DOHH2 (cell line): ENCODE measurements around the gene ADAMTS16.

Experiments
- EZH2phosphoT487 ChIP-seq: fragments of 200-600 bp; sonication (generic); IDR thresholded peaks from 2 replicates; pipeline ENCODE4 v1.6.1; 2017; ENCODE audit warnings: borderline replicate concordance, mild to moderate bottlenecking, antibody characterized with exemption, low read length, moderate library complexity, mixed read lengths
- TF ChIP-seq, protein P1 (sequence below): fragments of 200-600 bp; sonication (generic); IDR thresholded peaks from one replicate; pipeline ENCODE4 v1.5.1; 2014; ENCODE audit warnings: antibody characterized with exemption, mild to moderate bottlenecking, low read depth, low read length; ENCODE audit not compliant: poor library complexity, severe bottlenecking

- TF ChIP-seq, protein P1, sequence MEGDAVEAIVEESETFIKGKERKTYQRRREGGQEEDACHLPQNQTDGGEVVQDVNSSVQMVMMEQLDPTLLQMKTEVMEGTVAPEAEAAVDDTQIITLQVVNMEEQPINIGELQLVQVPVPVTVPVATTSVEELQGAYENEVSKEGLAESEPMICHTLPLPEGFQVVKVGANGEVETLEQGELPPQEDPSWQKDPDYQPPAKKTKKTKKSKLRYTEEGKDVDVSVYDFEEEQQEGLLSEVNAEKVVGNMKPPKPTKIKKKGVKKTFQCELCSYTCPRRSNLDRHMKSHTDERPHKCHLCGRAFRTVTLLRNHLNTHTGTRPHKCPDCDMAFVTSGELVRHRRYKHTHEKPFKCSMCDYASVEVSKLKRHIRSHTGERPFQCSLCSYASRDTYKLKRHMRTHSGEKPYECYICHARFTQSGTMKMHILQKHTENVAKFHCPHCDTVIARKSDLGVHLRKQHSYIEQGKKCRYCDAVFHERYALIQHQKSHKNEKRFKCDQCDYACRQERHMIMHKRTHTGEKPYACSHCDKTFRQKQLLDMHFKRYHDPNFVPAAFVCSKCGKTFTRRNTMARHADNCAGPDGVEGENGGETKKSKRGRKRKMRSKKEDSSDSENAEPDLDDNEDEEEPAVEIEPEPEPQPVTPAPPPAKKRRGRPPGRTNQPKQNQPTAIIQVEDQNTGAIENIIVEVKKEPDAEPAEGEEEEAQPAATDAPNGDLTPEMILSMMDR, result no peak
- TF ChIP-seq EZH2phosphoT487, result no peak
Measured at GRCh38 chr5:5340206-5340729, 200.1 kb downstream of the ADAMTS16 start.
